Activated CD4-positive, alpha-beta T cell treated with anti-CD3 and anti-CD28 coated beads for 48 hours (primary cell): ENCODE results near the gene LRRC8C.
"Not testable (repeated sequence)": the region's sequence is repeated elsewhere in the genome, so short reads cannot be mapped to it uniquely, and the experiment has no call there.

Experiments
- DNase-seq: peaks from one replicate; pipeline ENCODE4 v3.0.0-alpha.2; 2020

The LRRC8C gene

DNA sequence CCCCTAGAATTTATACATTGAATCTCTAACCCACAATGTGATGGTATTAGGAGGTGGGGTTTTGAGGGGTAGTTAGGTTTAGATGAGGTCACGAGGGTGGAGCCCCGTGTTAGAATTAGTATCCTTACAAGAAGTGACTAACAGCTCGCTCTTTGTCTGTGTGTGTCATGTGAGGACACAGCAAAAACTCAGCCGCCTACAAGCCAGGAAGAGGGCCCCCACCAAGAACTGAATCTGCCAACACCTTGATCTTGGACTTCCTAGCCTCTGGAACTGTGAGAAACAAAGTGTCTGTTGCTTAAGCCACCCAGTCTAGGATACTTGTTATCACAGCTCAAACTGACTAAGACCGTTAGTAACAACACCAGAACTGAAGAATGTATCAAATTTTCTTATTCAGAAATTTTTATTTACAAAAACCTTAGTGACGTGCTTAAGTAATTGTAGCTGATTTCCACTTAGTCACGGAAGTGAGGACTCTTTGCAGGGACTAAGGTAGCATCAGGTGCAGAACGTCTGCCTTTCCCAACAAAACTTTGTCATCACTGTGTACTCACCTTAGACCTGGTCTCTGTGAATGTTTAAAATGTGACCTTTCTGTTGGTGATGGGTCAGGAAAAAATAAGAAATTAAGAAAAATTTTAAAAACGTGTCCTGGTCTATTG, 24.5 kb upstream of the LRRC8C start:
- DNase-seq, result peak; percentile 82

DNA sequence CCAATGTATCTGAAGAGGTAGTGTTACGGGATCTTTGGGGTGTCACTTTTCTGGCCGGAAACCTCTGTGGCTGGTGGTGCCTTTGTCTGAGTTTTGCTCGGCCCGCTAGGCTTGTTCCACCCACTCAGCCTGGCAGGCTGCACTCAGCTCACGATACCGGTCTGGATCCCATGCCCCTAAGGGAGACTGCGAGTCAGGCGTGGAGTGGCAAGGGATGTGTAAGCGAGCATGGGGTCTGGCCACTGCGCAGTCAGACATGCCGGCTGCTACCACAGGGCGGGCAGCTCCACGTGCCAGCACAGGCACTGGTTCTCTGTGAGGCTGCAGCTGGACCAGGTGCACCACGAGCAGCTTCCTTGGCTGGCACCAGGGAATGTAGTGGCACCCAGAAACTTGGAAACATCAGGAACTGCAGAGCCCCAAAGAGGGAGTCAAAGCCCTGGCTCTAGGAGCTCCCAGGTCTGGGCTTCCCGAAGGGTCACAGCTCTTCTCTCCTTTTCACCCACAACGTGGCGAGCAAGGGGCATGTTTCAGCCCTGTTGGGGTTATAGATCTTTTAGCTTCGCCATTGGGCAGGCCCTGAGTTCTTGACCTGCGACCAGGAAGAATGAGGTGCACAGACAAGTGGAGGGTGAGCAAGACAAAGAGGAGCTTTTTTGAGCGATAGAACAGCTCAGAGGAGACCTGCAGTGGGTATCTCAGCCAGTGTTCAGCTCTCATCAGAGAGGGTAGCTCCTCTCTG, 23.8 kb upstream of the LRRC8C start:
- DNase-seq, result peak; percentile 81

DNA sequence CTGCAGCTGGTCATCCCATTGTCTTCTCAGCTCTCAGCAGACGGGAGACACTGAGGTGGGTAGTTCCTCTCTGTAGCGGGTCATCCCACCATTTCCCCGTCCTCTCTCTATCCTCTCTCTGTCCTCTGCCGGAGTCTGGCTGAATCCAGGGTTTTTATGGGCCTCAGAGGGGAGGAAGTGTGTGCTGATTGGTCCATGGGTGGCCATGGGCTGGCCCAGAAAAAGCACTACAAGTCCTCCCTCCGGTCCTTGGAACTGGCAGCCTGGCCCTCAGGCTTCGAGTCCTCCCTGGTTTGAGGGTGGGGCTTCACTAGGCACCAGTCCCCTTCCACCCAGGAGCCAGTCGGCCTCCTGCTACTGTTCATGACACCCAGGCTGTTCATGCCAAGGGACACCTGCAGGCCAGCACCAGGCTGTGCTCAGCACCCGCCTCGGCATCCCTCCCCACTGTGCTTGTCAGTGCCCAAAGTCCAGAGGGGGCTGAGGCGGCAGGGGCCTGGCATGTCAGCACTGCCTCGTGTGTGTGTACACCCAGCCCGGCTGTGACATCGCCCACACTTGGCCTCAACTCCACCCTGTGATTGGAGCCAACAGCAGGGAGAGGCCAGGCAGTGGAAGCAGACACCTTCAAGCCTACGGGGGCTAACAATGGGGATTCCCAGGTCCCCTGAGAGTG, 23.0 kb upstream of the LRRC8C start:
- DNase-seq, result peak; percentile 75

DNA sequence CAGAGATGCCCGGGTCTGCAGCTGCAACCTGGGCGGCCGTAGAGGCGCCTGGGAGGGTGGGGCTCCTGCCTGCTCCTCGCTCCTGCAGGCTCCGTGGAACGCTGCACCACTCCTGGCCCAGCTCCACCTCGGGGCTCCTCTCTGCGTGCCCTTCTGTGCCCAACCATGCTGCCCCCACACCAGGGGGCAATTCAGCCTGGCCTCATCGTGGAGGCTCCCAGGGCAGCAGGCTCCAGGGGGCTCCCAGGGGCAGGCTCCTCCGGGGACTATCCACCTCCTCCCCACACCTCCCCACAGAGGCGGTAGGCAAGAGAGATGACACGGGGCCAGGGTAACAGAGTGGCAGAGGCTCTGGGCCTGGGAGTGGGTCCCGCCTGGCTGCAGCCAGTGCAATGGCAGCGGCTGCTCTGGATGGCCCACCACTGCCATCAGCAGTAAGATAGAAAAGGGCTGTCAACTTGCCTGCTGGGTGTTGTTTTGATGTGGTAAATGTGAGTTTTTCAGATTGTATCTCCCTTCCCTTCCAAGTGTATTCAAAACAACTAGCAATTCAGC, 22.4 kb upstream of the LRRC8C start:
- peak; percentile 62 for DNase-seq

DNA sequence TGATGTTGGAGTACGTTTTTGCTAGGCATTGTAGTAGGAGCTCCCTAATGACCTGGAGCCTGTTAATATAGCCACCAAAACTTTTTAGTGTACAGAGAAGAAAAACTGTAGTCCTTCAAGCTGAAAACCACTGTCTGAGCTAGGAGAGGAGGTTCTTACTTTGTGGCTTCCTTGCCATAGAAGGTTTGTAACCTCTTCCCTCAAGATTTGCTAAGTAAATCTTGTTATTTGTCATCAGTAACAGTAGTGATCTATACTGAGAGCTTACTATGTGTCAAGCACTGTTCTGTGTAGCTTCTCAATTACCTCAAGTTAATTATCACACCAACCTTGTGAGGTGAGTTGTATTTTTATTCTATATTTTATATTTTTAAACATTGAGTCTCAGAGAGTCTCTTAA, 21.2 kb upstream of the LRRC8C start:
- no peak for DNase-seq

DNA sequence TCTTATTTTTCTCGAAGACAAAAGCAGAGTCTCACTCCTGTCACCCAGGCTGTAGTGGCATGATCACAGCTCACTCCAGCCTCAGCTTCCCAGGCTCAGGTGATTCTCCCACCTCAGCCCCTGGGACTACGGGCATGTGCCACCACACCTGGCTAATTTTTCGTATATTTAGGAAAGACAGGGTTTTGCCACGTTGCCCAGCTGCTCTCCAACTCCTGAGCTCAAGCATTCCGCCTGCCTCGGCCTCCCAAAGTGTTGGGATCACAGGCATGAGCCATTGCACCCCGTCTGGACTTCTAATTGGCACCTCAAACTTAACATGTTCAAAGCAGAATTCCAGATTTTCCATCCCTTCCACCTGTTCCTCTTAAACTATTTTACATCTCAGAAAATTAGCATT, 19.0 kb upstream of the LRRC8C start:
- DNase-seq, result no peak

DNA sequence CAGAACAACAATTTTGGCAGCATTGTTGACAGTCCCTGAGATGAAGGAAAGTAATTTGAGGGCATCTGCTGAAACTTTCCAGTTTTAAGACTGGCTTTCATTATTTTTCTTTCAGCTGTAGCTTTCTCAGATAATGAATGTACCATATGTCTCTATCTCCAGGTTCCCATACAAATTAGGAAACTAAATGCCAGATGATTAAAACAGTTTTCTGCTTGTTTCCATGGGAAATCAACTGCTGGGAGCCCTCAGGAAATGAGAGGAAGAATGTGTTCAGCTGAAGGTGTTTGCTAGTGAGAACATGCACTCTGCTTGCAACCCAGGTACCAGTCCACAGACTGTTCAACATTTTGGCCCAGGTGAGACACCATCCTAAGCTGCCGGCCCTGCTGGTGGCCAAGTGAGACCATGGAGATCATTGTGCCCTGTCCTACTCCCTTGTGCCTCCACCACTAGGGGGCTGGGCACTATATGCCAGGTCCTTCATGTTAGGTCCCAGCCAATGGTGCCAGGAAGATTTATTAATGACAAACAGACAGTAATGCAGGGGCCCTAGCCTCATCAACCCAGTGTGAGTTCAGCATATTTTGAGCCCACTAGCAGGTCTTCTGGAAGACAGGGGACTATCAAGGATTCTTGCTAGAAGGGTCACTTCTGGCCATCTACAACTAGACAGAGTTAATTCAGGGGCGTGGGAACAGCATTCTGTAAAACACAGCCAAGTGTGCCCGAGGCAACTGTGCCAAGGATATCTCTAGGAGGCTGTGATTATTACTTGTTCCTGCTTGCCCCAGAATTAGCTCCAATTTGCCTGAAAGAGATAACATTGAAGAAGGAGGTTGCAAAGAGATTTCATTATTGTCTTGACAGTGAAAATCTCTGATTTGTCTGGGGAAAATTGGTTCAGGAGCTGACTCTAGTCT, 17.0 kb upstream of the LRRC8C start:
- peak; percentile 53 for DNase-seq

DNA sequence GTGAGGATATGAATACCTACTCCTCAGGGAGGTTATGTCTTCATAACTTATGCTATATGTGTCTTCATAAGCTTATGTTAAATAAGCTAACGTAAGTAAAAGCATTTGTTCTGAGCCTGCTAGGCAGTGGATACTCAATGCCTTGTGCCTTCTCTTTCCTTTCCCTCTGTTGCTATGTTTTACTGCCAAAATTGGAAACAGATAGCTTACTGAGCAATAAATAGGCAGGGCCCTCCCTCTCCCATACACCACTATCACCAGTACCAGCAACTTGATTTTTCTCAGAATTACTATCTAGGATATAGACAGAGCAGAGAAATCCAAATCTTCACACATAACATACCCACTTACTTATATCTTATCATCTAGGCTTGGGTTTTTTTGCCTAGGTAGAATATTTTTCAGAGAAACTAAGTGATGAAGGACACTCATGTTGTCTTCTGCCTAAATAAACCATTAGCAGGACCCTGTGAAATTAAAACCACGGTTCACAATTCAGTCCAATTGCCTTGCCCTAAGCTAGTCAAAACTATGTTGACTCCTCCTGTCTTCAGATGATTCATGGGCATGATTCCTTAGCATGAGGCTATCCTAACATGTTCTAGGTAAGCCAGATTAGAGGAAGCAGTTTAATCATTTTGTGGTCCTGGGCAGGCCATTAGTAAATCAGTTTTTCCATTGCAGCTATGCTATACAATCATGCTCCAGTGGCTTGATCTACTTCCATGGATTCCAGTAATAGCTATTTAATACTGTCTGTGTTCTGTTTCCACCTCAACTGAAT, 15.9 kb upstream of the LRRC8C start:
- no peak for DNase-seq

DNA sequence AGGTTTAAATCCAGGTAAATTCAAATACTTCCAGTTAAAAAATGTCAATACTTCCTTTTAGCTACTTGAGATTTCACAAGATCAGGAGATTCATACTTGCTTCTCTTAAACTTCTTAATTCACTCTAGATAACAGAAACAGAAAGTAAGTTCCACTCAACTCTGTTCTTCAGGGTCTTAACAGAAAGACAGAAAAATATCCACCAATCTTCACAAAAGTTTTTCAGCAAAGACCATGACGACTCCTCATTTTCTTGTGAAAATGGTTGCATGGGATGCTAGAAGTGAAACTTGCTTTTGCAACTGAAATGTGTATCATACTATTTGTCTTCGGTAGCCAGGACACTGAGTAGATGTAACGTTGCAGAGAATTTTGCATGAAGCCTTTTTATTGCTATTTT, 12.3 kb upstream of the LRRC8C start:
- no peak for DNase-seq

DNA sequence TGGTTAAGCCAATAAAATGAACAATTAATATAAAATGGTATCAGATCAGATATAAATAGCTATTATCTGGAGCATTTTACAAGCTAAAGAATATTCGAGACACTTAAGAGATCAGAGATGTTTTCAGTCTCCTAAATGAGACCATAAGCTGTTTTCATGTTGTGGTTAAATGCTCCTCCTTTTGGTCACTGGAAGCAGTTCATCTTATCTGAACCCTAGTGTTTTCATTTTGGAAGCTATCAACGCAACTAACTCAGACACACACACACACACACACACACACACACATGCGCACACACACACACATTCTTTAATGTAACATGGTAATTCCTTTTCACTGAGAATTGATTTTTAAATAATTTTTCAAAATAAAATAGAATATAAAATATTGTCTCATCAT, 10.0 kb upstream of the LRRC8C start:
- DNase-seq, result no peak

DNA sequence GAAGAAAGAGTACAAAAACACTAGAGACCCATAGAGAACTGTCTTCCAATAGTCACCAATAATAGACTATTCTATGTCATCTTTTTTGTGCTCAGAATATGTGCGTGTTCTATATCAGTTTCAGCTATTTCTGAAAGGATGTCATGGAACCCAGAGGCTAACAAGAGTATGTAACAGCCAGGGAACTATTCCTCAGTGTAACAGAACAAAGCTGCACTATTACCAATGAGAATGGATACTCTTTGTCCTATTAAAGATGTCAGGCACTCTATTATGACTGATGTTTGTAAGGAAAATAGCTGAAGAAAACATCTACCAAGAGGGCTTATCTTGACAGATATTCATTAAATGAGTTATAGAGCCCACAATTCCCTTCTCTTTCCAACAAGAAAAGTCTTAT, 8.6 kb upstream of the LRRC8C start:
- DNase-seq, result no peak

DNA sequence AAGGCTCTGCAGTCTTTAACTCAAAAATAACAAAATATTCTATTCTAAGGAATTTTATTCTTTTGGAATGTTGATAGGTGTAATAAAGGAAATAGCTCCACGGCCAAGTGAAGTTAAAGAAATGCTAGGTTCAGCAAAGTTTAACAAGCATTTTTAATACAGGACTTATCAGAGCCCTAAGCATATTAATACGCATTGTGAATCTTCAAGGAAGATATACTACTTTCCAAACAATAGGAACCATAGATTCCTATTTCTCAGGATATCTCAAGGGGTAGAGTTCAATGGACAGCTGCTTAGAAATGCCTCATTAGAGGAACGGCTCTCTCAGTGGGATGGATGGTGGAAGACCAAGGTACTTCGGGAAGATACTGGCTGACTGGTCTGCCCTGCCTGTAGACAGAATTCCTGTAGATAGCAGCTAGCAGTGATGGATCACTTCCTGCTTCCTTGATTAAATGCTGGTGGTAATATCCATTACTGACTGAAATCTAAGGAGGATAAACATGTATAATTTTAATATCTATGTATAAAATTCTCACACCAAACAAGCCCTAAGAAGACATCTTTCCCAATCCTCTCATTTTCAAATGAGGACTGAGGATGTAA, 8.1 kb upstream of the LRRC8C start:
- no peak for DNase-seq

DNA sequence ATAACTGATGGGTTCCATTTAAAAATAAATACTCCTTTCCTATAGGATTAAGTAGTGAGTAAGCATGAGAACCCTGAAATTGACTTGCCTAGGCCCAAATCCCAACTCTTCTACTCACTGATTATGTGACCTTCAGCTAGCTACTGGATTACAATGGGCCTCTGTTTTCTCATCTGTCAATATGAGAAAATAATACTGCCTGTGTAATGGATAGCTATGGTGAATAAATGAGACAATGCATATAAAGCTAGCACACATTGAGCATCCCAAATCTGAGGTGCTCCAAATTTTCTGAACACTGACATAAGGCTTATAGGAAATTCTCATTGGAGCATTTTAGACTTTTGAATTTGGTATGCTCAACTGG, 5.3 kb upstream of the LRRC8C start:
- DNase-seq, result no peak

DNA sequence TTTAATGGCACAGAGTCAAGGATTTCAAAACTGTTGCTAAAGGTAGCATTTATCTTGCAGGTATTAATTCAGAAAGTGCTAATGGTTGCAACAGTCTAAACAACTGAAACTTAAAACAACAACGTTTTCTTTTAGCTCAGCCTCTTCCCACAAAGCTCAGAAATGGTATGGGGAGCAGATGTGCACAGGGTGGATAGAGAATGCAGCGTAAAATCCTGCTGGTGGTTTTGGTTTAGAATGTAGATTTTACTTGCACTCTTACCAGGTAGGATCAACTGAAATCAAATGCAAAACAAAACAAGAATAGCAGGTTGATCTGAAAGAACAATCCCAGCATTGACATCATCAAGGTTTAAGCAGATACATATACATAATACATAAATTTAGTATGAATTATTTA, 3.8 kb upstream of the LRRC8C start:
- no peak for DNase-seq

DNA sequence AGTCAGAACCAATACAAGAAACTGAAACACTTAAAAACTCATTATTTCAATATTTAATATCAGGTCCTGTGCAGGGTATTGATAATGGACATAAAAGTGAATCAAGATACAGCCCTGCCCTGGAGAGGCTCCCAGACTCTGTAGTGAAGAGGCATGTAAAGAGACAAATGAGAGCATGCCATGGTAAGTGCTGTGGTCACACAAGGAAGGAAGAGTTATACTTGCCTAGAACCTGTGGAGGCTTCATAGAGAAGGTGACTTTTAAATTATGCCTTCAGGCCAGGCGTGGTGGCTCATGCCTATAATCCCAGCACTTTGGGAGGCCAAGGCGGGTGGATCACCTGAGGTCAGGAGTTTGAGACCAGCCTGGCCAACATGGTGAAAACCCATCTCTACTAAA, 3.3 kb upstream of the LRRC8C start:
- DNase-seq, result not testable (repeated sequence)

DNA sequence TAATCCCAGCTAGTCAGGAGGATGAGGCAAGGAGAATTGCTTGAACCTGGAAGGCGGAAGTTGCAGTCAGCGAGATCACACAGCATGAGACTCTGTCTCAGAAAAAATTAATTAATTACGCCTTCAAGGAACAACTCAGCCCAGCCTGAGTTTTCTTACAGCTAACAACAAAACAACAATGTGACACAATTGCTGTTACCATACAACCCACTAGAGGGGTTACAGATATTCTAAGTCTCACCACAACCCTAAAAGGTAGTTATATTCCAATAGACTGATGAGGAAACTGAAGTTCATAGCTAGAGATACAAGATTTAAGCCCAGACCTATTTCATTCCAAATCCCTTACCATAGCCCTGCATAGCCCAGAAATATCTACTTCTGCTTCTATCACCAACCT, 2.9 kb upstream of the LRRC8C start:
- DNase-seq, result no peak

DNA sequence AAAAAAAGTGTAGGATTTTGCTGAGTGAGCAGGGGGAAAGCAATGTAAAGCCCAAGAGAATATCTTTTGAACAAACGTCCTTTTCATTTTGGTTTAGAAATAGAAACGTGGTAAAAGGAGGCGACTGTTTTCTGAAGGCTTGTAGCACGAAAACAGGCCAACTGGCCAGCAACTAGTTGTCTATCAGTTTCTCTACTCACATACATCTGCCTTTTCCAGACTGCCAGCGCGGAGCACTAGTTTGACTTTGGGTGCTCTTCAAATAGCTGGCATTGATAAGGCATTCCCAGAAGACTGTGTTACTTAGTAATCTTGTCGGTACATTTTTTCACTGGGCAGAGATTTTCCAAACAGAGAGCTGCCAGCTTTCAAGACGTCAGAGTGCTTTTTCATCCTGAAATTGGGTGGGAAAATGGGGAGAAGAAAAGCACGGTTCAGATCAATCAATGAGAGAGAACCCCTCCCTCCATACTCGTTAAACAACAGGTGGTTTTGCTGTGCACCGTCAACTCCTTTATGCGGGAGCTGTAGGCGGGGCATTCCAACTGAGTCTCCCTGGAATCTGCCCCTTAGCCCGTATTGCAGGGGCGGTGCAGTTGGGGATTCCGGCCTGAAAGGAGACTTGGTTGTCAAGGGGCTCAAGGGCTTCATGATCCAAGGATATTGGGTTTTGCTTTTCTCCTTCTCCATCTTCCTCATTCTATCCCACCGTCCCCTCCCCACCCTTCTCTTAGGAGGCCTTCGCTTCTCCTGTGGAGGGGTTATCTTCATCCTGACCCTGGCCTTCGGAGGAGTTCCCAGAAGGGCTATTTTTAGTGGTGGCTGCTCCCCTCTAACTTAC, 884 bp upstream of the LRRC8C start:
- no peak for DNase-seq

DNA sequence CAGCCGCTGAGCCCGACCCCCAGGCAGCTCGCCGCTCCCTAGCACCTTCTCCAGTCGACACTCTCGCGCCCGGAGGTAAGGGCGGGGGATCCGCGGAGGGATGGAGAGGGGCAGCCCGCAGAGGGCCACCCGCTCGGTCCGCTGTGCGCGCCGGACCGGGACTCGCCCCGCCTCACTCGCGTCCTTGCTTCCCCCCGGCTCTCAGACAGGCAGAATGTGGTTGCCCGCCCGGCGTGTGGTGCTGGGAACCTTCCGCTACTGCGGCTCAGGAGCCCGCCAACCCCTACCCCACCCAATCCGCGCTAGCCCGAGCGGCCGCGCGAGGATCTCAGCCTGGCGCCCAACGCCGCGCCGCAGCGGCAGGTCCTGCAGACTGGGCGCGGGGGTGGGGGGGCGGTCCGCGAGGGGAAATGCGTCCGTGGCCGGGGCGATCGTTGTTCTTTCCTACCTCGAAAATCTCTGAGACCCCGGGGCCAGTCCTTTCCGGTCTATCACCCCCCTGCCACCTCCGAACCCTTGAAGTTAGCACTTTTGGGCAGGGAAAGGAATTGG, 404 bp downstream of the LRRC8C start:
- DNase-seq, result peak; percentile 71

DNA sequence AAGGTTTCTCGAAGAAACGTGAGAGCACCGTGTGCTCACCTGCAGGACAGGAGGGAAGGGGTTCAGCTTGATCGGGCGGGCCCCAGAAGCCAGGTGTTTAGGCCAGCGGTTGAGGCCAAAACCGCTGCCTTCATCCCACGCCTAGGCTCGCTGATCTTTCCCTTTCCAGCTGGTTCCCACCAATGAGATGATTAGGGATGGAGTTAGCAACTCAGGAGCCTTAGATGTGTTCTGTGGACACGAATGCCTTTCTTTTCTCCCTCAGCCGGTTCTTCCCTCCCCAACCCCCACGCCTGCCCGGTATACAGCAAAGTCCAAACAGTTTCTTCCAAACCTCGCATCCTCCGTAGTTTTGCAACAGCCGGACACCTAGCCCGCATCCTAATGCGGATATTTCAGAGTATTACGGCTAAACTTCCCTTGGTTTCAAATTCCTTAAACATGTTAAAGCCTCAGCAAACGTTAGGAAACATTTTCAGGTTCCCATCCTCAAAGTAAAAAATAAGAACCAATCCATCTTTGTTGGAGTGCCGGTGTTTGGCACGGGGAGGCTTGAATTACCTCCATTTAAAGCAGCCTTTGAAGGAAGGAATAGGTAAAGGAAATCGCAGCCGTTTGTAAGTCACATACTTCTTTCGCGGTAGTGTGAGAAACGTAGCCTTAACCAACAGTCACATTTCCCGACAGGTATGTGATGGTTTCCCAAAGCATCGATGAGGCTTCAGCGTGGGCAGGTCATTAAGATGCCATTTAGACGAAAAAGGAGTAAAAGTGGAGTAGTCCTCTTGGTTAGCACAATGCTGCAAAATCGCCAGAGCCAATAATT, 1.1 kb downstream of the LRRC8C start:
- peak; percentile 48 for DNase-seq
